LNCaP clone FGC (cell line): Measurements from ENCODE around the gene STK17B.

Source experiments
- DNase-seq: peaks from one replicate; pipeline ENCODE4 v3.0.0-alpha.2; 2011; ENCODE audit warnings: low read depth
- H3K4me3 ChIP-seq: 2 replicates; pipeline ENCODE4 v1.5.1; 2011; ENCODE audit warnings: mild to moderate bottlenecking, low read depth, low read length, control low read depth
- CTCF ChIP-seq: IDR thresholded peaks from 2 replicates; pipeline ENCODE4 v1.5.1; 2012; ENCODE audit warnings: mild to moderate bottlenecking; ENCODE audit not compliant: control insufficient read depth, insufficient read depth; ENCODE audit errors: extremely low read depth

STK17B gene

DNA sequence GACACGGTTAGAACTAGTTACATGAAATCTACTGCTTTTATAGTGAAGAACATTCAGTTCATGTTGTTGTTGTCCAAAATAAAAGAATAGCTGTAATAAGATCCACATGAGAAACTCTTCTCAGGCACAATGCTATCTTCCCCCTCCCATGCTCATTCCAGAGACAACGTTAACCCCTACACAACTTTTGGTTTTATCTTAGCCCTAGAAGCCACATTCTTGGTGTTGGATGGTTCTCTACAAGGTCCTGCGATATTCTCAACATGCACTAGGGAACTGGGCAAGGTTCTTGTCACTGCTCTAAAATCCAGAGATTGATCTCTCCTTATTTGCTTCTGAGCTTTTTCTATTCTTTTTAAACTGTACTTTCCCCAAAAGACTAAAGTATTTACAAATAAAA, 51.5 kb downstream of the STK17B start:
- TF ChIP-seq CTCF, result no peak
- H3K4me3 ChIP-seq, result no peak overlapping the region
- no peak for DNase-seq

DNA sequence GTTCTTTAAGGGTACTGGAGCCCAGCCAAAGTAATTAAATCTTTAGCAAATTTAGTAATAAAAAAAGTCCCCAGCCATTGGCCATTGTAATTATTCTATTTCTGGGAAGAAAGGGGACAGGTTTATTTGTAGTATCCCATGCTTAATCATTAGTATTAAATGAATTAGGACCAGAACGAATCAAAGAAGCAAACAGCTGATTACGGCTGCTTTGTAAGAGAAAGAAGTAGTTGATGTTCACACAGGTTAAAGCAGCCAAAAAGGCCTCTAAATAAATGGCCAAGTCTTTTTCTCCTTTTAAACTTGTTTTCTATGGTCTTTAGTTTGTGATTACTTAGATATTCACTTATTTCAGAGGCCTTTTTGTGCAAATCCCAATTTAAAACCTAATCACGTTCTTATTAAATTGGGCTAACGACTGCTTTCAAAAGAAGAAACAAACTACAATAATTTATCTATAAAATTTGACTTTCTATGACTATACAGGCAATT, 54.1 kb downstream of the STK17B start:
- H3K4me3 ChIP-seq, result no peak overlapping the region
- DNase-seq, result peak; percentile 13
- TF ChIP-seq CTCF, result no peak

DNA sequence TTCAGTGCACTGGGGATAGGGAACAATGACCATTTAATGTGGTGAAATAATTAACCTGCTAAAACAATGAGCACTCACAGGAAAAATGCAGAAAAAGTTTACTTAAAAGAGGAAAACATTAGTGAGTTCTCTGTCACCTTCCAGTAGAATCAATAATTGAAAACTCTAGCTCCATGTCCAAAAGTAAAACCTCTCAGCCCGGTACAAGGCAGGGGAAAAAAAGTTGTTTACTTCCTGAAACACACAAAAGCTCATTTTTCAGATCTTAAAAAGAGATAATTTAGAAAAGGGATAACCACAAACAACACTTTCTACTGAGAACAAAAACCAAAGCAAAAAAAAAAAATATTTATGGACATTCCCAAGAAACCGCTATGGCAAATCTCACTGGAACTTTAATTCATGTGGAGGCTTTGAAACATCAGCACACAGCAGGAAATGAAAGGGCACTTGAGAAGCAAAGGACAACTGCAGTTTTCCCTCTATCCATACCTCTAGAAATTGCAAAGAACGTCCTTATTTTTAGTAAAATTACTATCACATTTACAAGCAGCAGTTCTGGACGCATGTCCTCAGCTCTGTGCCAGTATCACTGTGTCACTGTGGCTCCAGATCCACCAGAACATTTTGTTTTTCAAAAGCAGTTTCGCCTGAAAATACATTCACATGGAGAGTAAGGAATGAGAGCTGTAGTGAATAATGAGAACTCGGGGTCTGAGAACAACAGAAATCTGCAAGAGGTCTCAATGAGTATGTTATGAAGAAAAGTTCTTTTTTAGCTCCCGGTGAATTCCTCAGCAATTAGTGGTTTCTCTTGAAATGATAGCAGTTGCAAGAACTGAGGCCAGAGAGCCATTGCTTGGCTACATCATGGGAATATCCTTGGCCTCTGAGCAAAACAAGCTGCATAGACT, 58.1 kb downstream of the STK17B start:
- no peak overlapping the region for H3K4me3 ChIP-seq
- TF ChIP-seq CTCF, result no peak
- no peak for DNase-seq

- H3K4me3 ChIP-seq, result no peak overlapping the region
- TF ChIP-seq CTCF, result no peak
- DNase-seq, result no peak
These were observed 58.9 kb downstream of the STK17B start for GRCh38 chr2:196112418-196113034.

DNA sequence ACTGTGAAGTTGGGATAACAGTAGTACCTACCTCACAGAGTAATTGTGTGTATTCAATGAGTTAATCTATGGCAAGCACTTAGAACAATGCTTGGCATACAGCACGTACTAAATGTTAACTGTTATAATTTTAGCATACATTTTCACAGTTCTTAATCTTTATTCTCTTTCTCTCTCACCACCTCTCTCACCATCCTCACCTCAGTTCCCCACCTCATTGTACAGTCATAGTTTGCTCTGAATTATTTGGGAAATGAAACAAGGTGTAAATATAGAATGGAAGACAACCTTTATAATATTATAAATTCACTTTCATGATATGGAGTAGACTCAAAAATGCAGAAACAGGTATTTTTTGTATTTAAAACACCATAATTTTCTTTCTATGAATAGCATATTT, 62.8 kb downstream of the STK17B start:
- H3K4me3 ChIP-seq, result no peak overlapping the region
- TF ChIP-seq CTCF, result no peak
- no peak for DNase-seq

DNA sequence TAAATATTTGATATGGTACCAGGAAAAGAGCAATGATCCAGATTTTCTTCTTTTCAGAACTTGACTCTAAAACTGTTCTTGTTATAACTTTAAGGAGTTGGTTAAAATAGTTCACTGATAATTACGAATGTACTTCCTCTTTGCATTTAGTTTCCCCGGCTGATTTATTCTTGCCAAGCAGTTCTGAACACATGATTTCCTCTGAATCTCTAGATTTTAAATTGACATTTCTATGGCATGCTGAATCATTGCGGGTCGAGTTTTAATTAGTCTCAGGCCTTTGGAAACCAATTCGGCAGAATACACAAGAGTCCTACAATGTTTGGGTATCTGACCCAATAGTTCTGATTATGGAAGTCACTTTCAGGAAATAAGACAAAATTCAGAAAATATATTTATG, 65.4 kb downstream of the STK17B start:
- H3K4me3 ChIP-seq, result no peak overlapping the region
- TF ChIP-seq CTCF, result no peak
- DNase-seq, result no peak
